Fibroblast of the conjunctiva (primary cell): ENCODE data around the gene CCDC183.
"Not testable (repeated sequence)": the region's sequence is repeated elsewhere in the genome, so short reads cannot be mapped to it uniquely, and the experiment has no call there.

ENCODE experiments used
- DNase-seq: peaks from one replicate; pipeline ENCODE4 v3.0.0-alpha.2; 2010; ENCODE audit warnings: low read depth

Gene CCDC183

GRCh38 chr9:136802321-136802720, 6.2 kb downstream of the CCDC183 start:
- no peak for DNase-seq

GRCh38 chr9:136803009-136803550, 6.9 kb downstream of the CCDC183 start:
- not testable (repeated sequence) for DNase-seq

GRCh38 chr9:136803551-136804508, 7.7 kb downstream of the CCDC183 start:
- DNase-seq = no peak

- no peak for DNase-seq
Observed at GRCh38 chr9:136804509-136805206, 8.5 kb downstream of the CCDC183 start.

- DNase-seq = no peak
Observed at GRCh38 chr9:136805207-136805740, 9.1 kb downstream of the CCDC183 start.

- DNase-seq = no peak
Observed at GRCh38 chr9:136806067-136806466, 9.9 kb downstream of the CCDC183 start.

GRCh38 chr9:136806631-136807201, 10.6 kb downstream of the CCDC183 start:
- DNase-seq = no peak

GRCh38 chr9:136807281-136808074, 11.3 kb downstream of the CCDC183 start, which contains the start of gene RABL6:
Gene RABL6, plus strand, starts transcription at chr9:136807948. Its CDS starts 249 bp downstream, at chr9:136808197.
- DNase-seq = peak; percentile 35

GRCh38 chr9:136808075-136808805, 12.1 kb downstream of the CCDC183 start:
- no peak for DNase-seq

- no peak for DNase-seq
Observed at GRCh38 chr9:136808806-136809158, 12.6 kb downstream of the CCDC183 start.

GRCh38 chr9:136814725-136815421, 18.7 kb downstream of the CCDC183 start:
- DNase-seq = no peak

- no peak for DNase-seq
Observed at GRCh38 chr9:136815422-136815782, 19.3 kb downstream of the CCDC183 start.

- no peak for DNase-seq
Observed at GRCh38 chr9:136820971-136821825, 25.1 kb downstream of the CCDC183 start.

- DNase-seq = no peak
Observed at GRCh38 chr9:136821826-136822544, 25.8 kb downstream of the CCDC183 start.

- DNase-seq = no peak
Observed at GRCh38 chr9:136823136-136824046, 27.3 kb downstream of the CCDC183 start.

- DNase-seq = no peak
Observed at GRCh38 chr9:136824496-136825225, 28.5 kb downstream of the CCDC183 start.
